Effector memory CD8-positive, alpha-beta T cell (primary cell): ENCODE measurements around the gene NELFA.

Experiments used
- ATAC-seq: fragments of 150-1000 bp; cut with Tn5 transposase; replicated peaks from 2 replicates; pipeline ENCODE4 v1.10.0; 2021; ENCODE audit warnings: mild to moderate bottlenecking, moderate library complexity
- DNase-seq, 3 experiments: peaks; one replicate each; pipeline ENCODE4 v3.0.0; 2021
- H3K27ac Mint-ChIP-seq, 2 donors: one replicate each; pipeline ENCODE4 v1.8.0; 2022; ENCODE audit warnings: mild to moderate bottlenecking in 2 of 2, mixed read lengths in 2 of 2, moderate library complexity in 2 of 2
- H3K27me3 Mint-ChIP-seq, 2 donors: one replicate each; pipeline ENCODE4 v1.8.0; 2022; ENCODE audit warnings: mixed read lengths in 2 of 2
- H3K36me3 Mint-ChIP-seq: one replicate; pipeline ENCODE4 v1.8.0; 2022; ENCODE audit warnings: mild to moderate bottlenecking, moderate library complexity, mixed read lengths; ENCODE audit not compliant: insufficient read depth
- H3K4me1 Mint-ChIP-seq, 2 donors: one replicate each; pipeline ENCODE4 v1.8.0; 2022; ENCODE audit warnings: low read depth in 2 of 2, mixed read lengths in 2 of 2
- H3K4me3 Mint-ChIP-seq, 2 donors: one replicate each; pipeline ENCODE4 v1.8.0; 2022; ENCODE audit warnings: mild to moderate bottlenecking in 2 of 2, mixed read lengths in 2 of 2, moderate library complexity in 2 of 2
- H3K9me3 Mint-ChIP-seq, 2 donors: one replicate each; pipeline ENCODE4 v1.8.0; 2022; ENCODE audit warnings: mixed read lengths in 2 of 2

The NELFA gene

DNA sequence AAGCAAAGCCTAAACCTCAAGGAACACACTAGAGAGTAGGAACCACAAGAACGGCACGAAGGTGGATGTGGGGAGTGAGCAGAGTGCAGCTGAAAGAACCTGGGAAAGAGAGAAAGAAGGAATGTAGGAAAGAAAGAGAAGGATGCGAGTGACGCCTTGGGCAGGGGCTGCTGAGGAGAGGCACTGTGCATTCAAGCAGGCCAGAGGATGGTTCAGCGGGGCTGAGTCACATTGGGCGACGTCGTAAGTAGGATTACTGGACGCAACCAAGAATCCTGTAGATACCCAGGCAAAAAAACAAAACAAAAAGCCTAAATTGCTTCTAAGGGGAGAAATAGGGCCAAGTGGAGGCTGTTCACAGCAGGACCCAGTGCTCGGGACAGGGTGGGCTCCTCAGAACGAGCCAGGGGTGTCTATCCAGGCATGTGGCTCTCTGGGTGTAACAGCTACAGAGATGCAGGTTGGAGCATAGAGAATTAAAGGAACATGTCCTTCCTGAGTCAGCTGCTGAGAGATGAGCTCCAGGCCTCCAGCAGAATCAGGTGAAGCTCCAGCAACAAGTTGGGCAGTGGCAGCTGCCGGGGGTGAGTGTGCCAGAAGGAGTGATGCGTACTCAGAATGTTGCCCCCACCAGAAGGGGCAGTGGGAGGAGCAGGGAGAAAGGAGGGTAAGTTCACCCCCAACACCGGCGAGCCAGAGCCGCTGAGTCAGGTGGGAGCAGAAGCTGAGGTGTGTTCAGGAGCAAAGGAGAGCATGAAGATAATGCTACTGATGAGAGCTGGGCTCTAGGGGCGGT, 38.6 kb downstream of the NELFA start:
- Mint-ChIP-seq H3K9me3 (no peaks in the 10 kb centered on the region), H3K27ac (peak overlapping the region; percentile 6 to 84), H3K4me1 (peaks cover 2 to 4% of the 10 kb centered on the region in 2 donors), H3K27me3 (no peaks in the 10 kb centered on the region), H3K36me3 (peaks cover 8% of the 10 kb centered on the region), H3K4me3 (no peak overlapping the region)
- DNase-seq = no peak
- no peak for ATAC-seq

DNA sequence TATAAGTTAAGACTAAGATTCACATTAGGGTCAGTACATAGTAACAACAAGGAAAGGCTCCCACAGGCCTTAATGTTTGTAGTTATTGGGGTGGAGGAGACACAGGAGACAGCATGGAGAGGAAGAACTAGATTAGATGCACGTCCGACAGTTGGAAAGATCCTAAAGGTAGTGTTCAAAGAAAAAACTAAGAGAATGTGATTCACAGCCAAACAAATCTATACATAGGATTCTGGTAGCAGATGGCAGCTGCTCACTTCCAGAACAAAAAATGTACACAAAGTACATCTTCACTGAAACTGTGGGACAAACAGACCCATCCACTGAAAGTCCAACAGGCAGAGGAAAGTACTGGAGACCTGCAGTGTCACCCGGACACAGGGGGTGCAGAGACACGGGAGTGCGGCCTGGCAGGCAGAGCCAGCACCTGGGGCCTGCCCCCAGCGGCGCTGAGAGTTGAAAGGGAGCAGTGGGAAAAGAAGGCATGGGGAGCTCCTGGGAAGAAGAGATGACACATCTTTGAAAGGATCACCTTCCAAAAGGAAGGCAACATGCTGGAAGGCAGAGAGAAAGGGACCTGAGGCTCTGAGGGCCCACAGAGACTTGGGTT, 40.0 kb downstream of the NELFA start:
- ATAC-seq = no peak
- peaks cover 2 to 6% of the 10 kb centered on the region in 2 donors for H3K4me1 Mint-ChIP-seq
- no peak for DNase-seq
- peaks cover 3% of the 10 kb centered on the region for H3K36me3 Mint-ChIP-seq
- H3K27ac Mint-ChIP-seq = peak overlapping the region in 1 of 2 donors; percentile 84
- no peaks in the 10 kb centered on the region for H3K9me3 Mint-ChIP-seq
- H3K4me3 Mint-ChIP-seq = no peak overlapping the region
- no peaks in the 10 kb centered on the region for H3K27me3 Mint-ChIP-seq

DNA sequence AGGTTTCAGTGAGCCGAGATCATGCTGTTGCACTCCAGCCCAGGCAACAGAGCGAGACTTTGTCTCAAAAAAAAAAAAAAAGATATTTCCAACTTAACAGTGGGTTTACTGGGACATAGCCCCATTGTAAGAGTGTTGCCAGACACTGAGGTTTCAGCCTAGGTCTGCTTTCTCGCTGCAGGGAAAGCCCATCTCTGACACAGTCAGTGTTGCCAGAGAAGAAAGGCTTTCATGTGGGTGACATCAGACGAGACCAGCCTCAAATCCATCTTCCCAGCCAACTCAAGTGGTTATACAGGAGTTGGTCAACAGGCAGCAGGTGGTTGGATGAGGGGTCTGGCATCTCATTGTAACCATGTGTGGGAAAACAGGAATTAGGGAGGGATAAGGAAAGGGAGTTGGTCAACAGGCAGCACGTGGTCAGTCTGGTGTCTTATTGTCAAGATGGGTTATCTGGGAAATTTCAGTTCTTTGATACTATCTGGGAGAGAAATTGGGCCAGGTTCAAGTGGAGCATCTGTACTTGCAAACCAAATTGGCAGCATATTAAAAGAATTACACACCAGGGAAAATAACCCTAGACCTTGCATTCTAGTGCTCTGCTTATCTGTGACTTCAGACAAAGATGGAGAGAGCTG, 41.1 kb downstream of the NELFA start:
- H3K27ac Mint-ChIP-seq = peak overlapping the region; percentile 33 to 61
- DNase-seq = no peak
- no peaks in the 10 kb centered on the region for H3K9me3 Mint-ChIP-seq
- no peak for ATAC-seq
- peaks cover 6% of the 10 kb centered on the region for H3K36me3 Mint-ChIP-seq
- no peak overlapping the region for H3K4me3 Mint-ChIP-seq
- H3K4me1 Mint-ChIP-seq = peaks cover 2 to 6% of the 10 kb centered on the region in 2 donors
- H3K27me3 Mint-ChIP-seq = no peaks in the 10 kb centered on the region

DNA sequence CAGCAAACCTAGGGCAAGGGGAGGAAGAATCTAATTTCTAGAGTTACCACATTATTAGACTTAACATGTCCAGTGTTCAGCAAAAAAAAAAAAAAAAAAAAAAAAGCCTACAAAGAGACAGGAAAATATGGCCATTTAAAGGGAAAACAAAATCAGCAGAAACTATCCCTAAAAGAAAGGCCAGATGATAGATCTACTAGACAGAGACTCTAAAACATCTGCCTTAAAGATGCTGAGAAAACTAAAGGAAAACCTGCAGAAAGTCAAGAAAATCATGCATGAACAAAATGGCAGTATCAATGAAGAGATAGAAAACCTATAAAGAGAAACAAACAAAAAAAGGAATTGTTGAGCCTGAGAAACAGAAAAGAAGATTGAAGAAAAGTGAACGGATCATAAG, 43.8 kb downstream of the NELFA start:
- Mint-ChIP-seq H3K27me3 (no peaks in the 10 kb centered on the region), H3K4me1 (peaks cover 0 to 6% of the 10 kb centered on the region in 2 donors), H3K27ac (peak overlapping the region in 1 of 2 donors; percentile 39), H3K36me3 (peaks cover 27% of the 10 kb centered on the region), H3K9me3 (no peaks in the 10 kb centered on the region), H3K4me3 (no peak overlapping the region)
- DNase-seq = no peak
- no peak for ATAC-seq

DNA sequence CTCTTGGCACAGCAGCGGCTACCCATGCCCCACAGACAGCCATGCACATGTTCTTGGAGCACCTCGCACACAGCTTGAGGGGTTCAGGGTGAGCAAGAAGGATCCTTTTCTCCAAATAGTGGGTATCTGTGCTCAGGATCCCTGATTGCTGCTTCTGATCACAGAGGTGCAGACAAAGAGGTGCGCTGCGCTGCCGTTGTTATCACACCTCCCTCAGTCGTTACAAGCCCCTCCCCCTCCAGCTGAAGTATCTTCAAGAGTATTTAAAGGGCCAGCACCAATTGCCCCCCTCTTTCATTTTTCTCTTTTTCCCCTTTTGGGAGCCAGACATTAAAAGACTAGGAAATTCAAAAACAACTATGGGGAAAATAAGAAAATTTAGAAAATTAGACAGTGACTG, 44.3 kb downstream of the NELFA start:
- H3K4me3 Mint-ChIP-seq = no peak overlapping the region
- peaks cover 29% of the 10 kb centered on the region for H3K36me3 Mint-ChIP-seq
- no peaks in the 10 kb centered on the region for H3K9me3 Mint-ChIP-seq
- ATAC-seq = no peak
- H3K4me1 Mint-ChIP-seq = peaks cover 0 to 6% of the 10 kb centered on the region in 2 donors
- no peak for DNase-seq
- H3K27ac Mint-ChIP-seq = peak overlapping the region in 1 of 2 donors; percentile 39
- no peaks in the 10 kb centered on the region for H3K27me3 Mint-ChIP-seq

DNA sequence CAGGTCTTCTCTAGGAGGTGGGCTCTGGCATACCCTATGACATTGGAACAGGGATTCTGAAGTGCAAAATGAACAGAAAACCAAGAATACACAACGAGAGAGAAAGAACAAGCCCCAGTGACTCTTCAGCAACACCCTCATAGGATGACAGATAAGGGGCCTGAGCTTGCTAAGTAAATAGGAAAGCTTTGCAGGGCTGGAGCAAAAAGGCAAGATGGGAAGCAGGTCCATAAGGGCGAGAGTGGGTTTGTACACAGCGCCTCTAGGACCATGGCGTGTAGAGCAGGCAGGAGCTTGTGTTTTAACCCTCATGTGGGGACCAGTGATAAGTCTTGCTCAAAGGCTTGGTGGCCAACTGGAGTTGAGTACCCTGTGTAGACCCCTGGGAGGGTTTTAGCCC, 45.8 kb downstream of the NELFA start:
- Mint-ChIP-seq H3K27ac (no peak overlapping the region), H3K36me3 (peaks cover 37% of the 10 kb centered on the region), H3K27me3 (no peaks in the 10 kb centered on the region), H3K9me3 (no peaks in the 10 kb centered on the region), H3K4me1 (peaks cover 0 to 6% of the 10 kb centered on the region in 2 donors), H3K4me3 (no peak overlapping the region)
- no peak for ATAC-seq
- no peak for DNase-seq

DNA sequence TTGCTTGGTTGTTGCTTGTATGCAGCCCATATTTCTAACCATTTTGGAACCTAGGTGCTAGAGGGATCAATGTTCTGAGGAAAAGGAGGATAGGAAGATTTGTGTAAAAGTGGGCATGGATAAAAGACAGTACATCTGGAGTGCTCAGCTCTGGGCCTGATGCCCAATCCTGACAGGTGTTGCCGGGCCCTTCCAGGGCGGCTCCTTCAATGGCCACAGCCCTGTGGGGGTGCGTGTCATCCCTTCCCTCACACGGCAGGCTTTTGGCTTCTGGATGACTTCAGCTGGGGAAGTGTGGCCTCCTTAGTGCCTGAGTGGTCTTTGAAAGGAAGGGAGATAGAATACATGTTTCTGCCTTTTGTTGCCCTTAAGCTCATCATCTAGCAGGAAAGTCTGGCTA, 47.2 kb downstream of the NELFA start:
- H3K4me3 Mint-ChIP-seq = no peak overlapping the region
- no peaks in the 10 kb centered on the region for H3K9me3 Mint-ChIP-seq
- ATAC-seq = no peak
- peak overlapping the region in 1 of 2 donors; percentile 23 for H3K27ac Mint-ChIP-seq
- peaks cover 40% of the 10 kb centered on the region for H3K36me3 Mint-ChIP-seq
- peaks cover 0 to 6% of the 10 kb centered on the region in 2 donors for H3K4me1 Mint-ChIP-seq
- no peak for DNase-seq
- H3K27me3 Mint-ChIP-seq = no peaks in the 10 kb centered on the region

DNA sequence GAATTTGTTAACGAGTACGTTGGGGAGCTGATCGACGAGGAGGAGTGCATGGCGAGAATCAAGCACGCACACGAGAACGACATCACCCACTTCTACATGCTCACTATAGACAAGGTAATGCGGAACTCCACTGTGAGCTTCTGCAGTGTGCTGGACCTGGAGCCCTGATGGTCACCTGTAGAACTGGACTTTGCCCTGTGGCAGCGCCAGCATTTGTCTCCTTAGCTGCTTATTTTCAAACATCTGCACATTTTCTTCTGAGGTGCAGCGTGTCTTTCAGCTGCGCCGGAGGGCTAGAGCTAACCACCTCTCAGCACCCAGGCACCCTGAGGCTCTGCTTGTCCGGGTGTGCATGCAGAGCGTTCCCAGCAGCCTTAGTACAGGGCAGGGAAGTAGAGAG, 47.7 kb downstream of the NELFA start:
- H3K27ac Mint-ChIP-seq = peak overlapping the region in 1 of 2 donors; percentile 23

DNA sequence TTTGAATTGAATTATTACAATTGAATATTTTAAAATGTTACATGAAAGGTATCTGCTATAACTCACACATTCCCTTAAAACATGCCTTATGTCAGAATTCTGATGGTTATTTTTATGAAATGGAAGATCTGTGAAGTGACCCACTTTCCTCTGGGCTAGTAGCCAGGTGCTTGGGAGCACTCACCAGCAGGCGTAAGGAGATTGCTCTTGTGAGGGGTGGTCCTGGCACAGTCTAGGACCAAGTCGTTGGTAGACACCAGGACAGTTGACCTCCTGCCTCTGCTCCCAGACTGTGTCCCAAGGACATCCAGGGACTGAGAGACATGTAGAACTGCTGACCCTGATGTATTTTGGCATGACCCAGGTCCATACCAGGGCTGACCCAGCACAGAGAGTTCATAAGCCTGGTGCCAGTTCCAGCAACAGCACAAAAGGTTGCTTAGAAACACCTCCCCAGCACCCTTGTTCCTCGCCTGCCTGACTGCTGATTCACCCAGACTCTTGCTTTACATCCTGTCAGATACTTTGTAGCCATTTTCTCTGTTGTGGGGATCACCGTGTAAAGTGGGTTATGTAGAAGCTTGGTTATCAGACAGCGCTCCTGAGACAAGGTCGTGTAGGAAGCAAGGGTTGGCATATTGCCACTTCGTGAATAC, 48.5 kb downstream of the NELFA start:
- Mint-ChIP-seq H3K36me3 (peaks cover 40% of the 10 kb centered on the region), H3K4me1 (peaks cover 0 to 4% of the 10 kb centered on the region in 2 donors), H3K4me3 (no peak overlapping the region), H3K9me3 (no peaks in the 10 kb centered on the region), H3K27ac (no peak overlapping the region), H3K27me3 (no peaks in the 10 kb centered on the region)
- DNase-seq (no peak), ATAC-seq (no peak)

More for the DNA sequence above, 47.7 kb downstream of the NELFA start:
- Mint-ChIP-seq H3K4me3 (no peak overlapping the region), H3K36me3 (peaks cover 40% of the 10 kb centered on the region), H3K27me3 (no peaks in the 10 kb centered on the region), H3K4me1 (peaks cover 0 to 6% of the 10 kb centered on the region in 2 donors), H3K9me3 (no peaks in the 10 kb centered on the region)
- no peak for DNase-seq
- no peak for ATAC-seq

DNA sequence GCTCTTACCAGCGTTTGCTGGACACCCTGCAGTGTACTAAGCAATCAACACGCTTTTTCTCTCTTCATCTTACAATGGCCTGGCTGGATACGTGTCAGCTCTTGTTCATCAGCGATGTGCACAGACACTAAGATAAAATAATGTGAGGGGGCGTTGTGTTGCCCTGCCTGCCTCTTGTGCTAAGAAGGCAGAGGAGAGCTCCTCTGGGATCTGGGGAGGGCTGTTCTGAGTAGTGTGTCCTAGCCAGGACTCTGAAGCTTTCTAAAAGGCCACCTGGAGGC, 49.7 kb downstream of the NELFA start:
- Mint-ChIP-seq H3K4me1 (no peaks in the 10 kb centered on the region), H3K27ac (peak overlapping the region; percentile 59 to 67), H3K27me3 (no peaks in the 10 kb centered on the region), H3K9me3 (no peaks in the 10 kb centered on the region), H3K36me3 (peaks cover 42% of the 10 kb centered on the region), H3K4me3 (no peak overlapping the region)
- no peak for ATAC-seq
- no peak for DNase-seq

DNA sequence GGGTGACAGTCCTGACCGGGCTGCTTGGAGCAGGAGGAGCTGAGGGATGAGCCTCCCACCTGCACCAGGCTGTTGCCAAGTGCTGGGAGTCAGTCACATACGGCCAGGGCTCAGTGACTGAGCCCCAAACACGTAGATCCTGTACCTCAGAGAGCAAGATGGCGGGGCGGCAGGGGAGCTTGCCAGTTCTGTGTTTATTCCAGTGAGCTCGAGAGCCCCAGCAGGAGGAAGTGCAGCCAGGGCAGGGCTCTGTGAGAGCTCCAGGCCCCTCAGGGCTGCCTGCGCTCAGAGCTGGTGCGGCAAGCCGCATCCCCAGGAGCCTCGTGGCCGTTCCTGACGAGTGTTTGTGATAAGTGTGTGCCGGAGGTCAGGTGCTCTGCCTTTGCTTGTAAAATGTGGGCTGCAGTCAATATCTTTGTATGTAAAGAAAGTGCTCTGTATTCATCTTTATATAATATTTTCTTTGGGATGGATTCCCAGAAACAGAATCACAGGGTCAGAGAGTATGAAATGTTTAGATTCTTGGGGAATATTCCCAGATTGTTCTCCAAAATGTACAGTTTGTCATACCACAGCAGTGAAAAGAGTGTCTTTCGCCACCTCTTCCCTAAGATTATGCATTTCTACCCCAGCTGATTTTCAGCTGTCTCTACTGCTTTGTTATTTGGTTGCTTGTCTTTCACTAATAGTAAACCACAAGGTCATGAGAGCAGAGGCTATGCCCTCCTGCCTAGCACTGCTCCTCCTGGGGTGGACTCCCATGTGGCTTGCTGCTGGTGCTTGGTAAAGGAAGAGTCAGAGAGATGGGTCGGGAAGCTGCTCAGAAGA, 50.3 kb downstream of the NELFA start:
- ATAC-seq (no peak), DNase-seq (no peak)
- H3K4me3 Mint-ChIP-seq = no peak overlapping the region
- H3K9me3 Mint-ChIP-seq = no peaks in the 10 kb centered on the region
- no peaks in the 10 kb centered on the region for H3K27me3 Mint-ChIP-seq
- peaks cover 42% of the 10 kb centered on the region for H3K36me3 Mint-ChIP-seq
- H3K4me1 Mint-ChIP-seq = no peaks in the 10 kb centered on the region
- H3K27ac Mint-ChIP-seq = peak overlapping the region; percentile 67

DNA sequence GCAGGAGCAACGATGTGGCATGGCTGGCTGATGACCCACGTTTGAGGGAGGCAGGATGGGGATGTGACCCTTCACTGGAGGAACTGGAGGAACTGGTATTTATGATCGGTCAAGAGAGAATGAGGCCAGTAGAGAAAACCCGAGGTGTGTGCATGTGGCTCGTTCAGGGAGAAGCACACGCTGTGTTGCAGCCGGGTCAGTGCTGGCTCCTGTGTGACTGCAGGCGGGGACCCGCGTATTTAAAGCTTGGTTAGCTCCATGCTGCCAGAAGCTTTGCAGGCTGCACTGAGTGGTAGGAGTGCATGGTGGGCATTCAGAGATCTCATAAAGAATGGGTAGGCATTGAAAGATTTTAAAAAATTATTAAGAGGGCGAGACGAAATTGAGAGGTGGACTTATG, 52.1 kb downstream of the NELFA start:
- Mint-ChIP-seq H3K27ac (no peak overlapping the region), H3K4me3 (no peak overlapping the region), H3K36me3 (peaks cover 36% of the 10 kb centered on the region), H3K4me1 (no peaks in the 10 kb centered on the region), H3K27me3 (no peaks in the 10 kb centered on the region), H3K9me3 (no peaks in the 10 kb centered on the region)
- DNase-seq (no peak), ATAC-seq (no peak)

DNA sequence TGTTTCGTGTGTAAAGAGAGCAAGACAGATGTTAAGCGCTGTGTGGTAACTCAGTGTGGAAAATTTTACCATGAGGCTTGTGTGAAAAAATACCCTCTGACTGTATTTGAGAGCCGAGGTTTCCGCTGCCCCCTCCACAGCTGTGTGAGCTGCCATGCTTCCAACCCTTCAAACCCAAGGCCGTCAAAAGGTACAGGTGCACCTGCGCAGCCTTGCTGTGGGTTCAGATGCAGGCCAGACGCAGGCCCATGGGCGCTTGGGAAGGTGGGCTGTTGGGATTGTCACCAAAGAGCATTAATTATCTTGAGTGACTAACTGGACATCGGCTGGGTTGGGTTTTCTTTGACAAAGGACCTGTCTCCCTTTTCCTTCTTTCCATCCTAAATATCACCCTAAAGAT, 55.4 kb downstream of the NELFA start:
- Mint-ChIP-seq H3K36me3 (peaks cover 20% of the 10 kb centered on the region), H3K4me1 (peaks cover 0 to 7% of the 10 kb centered on the region in 2 donors), H3K27ac (no peak overlapping the region), H3K9me3 (no peaks in the 10 kb centered on the region), H3K4me3 (no peak overlapping the region), H3K27me3 (no peaks in the 10 kb centered on the region)
- DNase-seq = no peak
- ATAC-seq = no peak
